Activated T-cell treated with anti-CD3 and anti-CD28 coated beads, Interleukin-2, amount 50 U/mL, for 1 hour (primary cell): ENCODE data around the gene GPR176.

Experiments used
- DNase-seq: peaks from one replicate; pipeline ENCODE4 v3.0.0-alpha.2; 2020

The GPR176 gene

DNA sequence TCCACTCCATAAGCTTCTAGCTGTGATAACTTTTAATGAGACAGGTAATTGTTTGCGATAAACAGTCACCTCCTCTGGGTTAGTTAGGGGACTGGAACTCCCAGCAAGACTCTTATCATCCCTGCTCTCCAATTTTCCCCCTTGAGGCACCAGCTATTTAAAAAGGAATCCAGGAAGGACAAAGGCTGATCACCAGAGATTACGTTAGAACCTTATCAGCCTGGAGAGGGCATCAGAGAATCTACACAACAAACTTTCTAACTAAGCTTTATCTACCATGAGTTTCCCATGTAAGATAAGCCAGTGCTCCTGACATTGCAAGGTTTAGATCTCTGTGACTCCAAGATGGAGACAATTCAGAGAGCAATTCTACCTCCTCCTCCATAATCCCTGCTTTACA is 31.3 kb downstream of the GPR176 start:
- DNase-seq = no peak

DNA sequence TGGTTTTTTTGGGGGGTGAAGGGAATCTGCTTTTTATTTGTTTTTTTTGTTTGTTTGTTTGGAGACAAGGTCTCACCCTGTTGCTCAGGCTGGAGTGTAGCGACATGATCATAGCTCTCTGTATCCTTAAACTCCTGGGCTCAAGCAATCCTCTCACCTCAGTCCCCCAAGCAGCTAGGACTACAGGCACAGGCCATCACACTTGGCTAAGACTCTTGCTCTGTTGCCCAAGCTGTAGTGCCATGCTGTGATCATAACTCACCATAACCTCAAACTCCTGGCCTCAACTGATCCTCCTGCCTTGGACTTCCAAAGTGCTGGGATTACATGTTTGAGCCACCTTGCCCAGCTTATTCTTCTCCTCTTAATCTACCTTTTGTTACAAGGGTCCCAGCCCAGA is 31.8 kb downstream of the GPR176 start:
- DNase-seq = no peak

- DNase-seq = no peak
Observed at GRCh38 chr15:39887832-39888231, 32.2 kb downstream of the GPR176 start.

GRCh38 chr15:39887211-39887610 is 32.9 kb downstream of the GPR176 start:
- no peak for DNase-seq

- DNase-seq = no peak
Observed at GRCh38 chr15:39886418-39886817, 33.6 kb downstream of the GPR176 start.

DNA sequence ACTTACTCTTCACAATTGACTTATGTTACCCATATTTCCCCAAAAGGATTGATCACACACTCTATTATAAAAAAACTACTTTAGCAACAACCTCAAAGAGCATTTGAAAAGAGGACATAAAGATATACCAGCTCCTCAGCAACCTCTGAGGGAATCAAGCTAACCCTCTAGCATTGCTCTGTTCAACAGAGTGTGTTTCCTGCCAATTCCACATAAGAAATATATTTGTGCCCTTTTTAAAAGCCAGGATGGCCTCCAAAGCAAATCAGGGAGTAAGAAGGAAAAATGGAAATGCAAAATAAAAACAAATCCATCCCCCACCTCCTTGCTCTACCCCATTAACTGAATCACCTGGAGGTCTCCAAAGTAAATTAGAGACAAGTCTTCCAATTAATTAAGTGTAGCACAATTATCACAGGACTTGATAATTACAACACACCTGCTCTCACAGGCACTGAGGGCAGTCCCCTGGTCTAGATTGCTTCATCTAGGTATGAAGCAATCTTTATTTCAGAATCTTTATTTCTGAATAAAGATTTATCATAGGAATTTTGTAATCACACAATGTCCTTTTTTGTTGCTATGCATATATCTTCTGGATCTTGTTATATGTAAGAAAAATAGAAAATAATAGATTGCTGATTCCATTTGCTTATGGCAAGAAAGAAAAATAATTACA is 34.8 kb downstream of the GPR176 start:
- no peak for DNase-seq

- DNase-seq = no peak
Observed at GRCh38 chr15:39884351-39884750, 35.7 kb downstream of the GPR176 start.

GRCh38 chr15:39882602-39883001 is 37.5 kb downstream of the GPR176 start:
- DNase-seq = no peak

GRCh38 chr15:39881790-39882189 is 38.3 kb downstream of the GPR176 start:
- no peak for DNase-seq

GRCh38 chr15:39880718-39881387 is 39.2 kb downstream of the GPR176 start:
- DNase-seq = no peak

DNA sequence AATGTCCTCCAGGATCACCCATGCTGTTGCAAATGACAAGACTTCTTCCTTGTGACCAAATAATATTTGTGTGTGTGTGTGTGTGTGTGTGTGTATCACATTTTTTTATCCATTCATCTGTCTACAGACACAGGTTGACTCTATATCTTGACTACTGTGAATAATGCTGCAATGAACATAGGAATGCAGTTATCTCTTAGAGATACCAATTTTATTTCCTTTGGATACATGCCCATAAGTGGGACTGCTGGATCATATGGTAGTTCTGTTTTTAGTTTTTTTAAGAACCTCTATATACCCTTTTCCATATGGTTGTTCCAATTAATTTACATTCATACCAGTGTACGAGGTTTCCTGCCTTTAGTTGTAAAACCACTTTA is 41.7 kb downstream of the GPR176 start:
- no peak for DNase-seq

- no peak for DNase-seq
Observed at GRCh38 chr15:39874890-39875549, 45.0 kb downstream of the GPR176 start.

DNA sequence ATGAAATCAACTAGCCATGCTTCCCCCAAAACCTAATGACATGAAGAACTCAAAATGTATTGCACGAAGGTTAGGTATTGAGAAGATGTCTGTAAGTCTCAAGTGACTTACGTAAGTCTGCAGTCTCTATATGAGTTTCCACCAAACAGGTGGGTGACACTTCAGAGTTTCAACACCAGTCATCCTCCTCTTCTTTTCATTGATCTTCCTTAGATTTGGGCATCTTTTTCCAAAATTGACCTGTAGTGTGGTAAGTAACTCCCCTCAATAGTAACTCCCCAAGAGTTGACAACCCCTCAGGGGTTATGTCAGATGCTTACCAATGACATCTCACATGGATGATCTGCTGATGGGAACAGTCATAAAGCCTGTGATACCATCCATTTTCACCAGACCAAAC is 46.1 kb downstream of the GPR176 start:
- DNase-seq = no peak

DNA sequence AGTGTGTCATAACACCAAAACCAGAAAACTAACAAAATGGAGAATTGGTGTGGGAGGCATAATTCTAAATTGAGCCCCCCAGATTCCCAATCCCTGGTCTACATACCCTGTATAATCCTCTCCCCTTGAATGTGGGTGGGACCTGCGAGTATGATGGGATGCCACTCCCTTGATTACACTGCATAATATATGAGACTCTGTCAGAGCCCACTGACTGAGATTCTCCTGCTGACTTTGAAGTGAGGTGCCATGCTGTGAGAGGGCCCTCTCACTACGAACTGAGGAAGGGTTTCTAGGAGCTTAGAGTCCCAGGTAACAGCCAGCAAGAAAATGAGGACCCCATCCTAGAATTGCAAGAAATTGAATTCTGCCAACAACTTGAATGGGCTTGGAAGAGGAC is 49.5 kb downstream of the GPR176 start:
- no peak for DNase-seq

DNA sequence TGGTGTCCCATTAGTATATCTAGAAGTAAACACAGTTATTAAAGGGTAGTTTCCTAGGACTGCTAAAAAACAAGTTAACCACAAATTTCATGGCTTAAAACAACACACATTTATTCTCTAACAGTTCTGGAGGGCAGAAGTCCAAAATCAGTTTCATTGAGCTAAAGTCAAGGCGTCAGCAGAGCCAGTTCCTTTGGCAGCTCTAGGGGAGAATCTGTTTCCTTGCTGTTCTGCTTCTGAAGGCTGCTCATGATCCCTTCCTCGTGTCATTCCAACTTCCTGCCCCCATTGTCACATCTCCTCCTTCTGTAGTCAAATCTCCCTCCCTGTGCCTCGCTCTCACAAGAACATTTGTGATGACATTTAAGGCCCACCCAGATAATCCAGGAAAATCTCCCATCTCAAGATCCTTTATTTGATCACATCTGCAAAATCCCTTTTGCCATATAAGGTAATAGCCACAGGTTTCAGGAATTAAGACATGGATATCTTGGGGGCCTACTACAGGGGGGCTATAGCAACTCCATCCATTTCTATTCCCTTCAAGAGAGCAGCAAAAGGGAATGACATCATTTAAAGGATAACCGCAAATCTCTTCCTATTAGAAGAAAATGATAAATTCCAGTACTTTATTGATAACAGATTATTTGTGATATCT is 50.1 kb downstream of the GPR176 start:
- DNase-seq = no peak

DNA sequence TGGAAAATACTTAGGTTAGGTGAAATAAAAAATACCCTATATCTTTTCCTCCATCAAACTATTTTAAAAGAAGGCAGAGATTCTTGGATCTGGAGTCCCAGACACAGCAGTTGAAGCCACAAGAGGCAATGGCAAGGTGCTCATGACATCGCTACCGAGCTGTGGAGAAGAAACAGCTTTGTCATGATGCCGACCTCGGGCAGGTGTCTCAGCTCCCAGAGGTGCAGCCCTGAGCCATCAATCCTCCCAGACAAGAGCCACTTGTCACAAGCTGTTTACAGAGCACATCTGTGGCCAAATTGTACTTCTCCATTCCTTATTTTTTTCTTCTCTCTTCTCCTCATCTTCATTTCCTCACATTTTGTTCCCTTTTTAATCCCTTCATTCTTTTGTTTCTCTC is 50.8 kb downstream of the GPR176 start:
- no peak for DNase-seq

GRCh38 chr15:39868396-39868795 is 51.7 kb downstream of the GPR176 start:
- DNase-seq = no peak

GRCh38 chr15:39864116-39864515 is 56.0 kb downstream of the GPR176 start:
- no peak for DNase-seq

- no peak for DNase-seq
Observed at GRCh38 chr15:39860871-39861270, 59.2 kb downstream of the GPR176 start.

DNA sequence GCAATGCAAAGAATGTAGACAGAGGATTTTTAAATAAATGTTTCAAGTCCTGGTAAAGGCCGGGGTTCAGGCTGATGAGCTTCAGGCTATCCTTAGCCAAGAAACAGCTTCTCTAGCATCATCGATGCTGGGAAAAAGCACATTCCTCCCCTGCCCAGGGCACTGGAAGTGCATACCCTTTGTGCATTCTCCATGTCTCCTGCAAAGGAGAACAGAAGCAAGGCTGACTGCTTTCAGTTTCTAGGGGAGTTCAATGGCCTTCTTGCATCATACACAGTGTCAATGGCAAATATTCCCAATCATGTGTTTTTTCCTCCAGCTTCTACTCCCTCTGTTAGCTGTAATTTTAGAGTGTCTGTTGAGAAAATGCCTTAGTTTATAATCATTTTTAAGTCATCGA is 59.9 kb downstream of the GPR176 start:
- DNase-seq = no peak

- no peak for DNase-seq
Observed at GRCh38 chr15:39859636-39860035, 60.4 kb downstream of the GPR176 start.

GRCh38 chr15:39857132-39857531 is 62.9 kb downstream of the GPR176 start:
- no peak for DNase-seq

DNA sequence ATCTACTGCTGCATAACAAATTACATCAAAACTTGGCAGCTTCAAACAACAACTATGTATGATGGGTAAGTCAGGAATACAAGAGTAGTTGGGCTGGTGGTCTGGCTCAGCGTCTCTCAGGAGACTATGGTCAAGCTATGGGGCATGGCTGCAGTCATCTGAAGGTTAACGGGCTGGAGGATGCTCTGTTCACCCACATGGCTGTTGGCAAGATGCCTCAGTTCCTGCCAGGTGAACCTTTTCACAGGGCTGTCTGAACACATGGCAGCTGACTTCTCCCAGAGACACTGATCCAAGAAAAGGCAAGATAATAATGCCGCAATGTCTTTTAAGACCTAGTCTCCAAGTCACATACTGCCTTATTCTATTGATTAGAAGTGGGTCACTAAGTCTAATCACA is 63.7 kb downstream of the GPR176 start:
- no peak for DNase-seq

DNA sequence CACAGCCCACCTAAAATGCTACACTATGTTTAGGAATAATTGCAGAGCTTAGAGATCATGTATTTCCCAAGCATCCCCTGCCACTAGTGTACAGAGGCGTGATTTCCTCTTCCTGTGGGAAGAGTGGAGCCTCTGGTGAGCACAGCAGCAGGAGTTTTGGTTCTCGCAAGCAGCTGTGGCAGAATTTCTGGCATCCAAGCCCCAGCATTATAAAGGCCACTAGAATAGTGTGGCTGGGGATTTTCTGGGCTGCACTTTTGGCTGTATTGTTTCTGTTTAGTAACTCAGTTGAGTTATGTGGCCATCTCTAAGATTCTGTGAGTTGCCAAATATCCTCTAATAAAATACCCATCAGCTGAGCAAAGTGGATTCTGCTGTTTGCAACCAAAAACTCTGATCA is 64.7 kb downstream of the GPR176 start:
- DNase-seq = no peak
